OCI-LY7 (cell line): ENCODE data around the gene GGA2.

Source experiments
- EZH2phosphoT487 ChIP-seq: fragments of 200-600 bp; sonication (generic); IDR thresholded peaks from 2 replicates; pipeline ENCODE4 v1.6.1; 2018; ENCODE audit warnings: low read depth, borderline replicate concordance, mild to moderate bottlenecking, mixed run types, antibody characterized with exemption, low read length, moderate library complexity, mixed read lengths
- TF ChIP-seq, protein P1 (sequence below): fragments of 200-600 bp; sonication (generic); conservative IDR thresholded peaks from 2 replicates; pipeline ENCODE4 v1.5.1; 2014; ENCODE audit warnings: mild to moderate bottlenecking, antibody characterized with exemption, low read length, moderate library complexity, mixed read lengths

DNA sequence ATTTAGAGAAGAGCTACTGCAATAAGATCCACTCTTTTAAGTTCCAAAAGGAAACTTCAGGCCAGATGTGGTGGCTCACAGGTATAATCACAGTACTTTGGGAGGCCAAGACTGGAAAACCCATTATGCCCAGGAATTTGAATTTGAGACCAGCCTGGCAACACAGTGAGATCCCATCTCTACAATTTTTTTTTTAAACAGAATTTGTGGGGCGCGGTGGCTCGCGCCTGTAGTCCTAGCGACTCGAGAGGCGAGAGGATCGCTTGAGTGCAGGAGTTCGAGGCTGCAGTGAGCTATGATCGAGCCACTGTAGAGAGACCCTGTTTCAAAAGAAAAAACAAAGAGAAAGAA is 58.1 kb downstream of the GGA2 start:
- TF ChIP-seq, protein P1, sequence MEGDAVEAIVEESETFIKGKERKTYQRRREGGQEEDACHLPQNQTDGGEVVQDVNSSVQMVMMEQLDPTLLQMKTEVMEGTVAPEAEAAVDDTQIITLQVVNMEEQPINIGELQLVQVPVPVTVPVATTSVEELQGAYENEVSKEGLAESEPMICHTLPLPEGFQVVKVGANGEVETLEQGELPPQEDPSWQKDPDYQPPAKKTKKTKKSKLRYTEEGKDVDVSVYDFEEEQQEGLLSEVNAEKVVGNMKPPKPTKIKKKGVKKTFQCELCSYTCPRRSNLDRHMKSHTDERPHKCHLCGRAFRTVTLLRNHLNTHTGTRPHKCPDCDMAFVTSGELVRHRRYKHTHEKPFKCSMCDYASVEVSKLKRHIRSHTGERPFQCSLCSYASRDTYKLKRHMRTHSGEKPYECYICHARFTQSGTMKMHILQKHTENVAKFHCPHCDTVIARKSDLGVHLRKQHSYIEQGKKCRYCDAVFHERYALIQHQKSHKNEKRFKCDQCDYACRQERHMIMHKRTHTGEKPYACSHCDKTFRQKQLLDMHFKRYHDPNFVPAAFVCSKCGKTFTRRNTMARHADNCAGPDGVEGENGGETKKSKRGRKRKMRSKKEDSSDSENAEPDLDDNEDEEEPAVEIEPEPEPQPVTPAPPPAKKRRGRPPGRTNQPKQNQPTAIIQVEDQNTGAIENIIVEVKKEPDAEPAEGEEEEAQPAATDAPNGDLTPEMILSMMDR = no peak
- TF ChIP-seq EZH2phosphoT487 = no peak
